Upper lobe of left lung (tissue), 4 donors: Measurements from ENCODE around the gene RACGAP1.

ENCODE experiments used
- EP300 ChIP-seq, 4 donors: sonication (generic); formaldehyde crosslinking; IDR thresholded peaks; one replicate each; pipeline ENCODE4 v1.5.1; 2017; ENCODE audit warnings: antibody characterized with exemption in 4 of 4, control low read depth in 2 of 4
- TF ChIP-seq, protein P1 (sequence below), 6 experiments: fragments of 450-650 bp in 4 of 6; fragments of 200-600 bp in 2 of 6; sonication (generic) in 2 of 6; IDR thresholded peaks; one replicate each; pipeline ENCODE4 v1.5.1; 2016 to 2019; ENCODE audit warnings: antibody characterized with exemption in 6 of 6

DNA sequence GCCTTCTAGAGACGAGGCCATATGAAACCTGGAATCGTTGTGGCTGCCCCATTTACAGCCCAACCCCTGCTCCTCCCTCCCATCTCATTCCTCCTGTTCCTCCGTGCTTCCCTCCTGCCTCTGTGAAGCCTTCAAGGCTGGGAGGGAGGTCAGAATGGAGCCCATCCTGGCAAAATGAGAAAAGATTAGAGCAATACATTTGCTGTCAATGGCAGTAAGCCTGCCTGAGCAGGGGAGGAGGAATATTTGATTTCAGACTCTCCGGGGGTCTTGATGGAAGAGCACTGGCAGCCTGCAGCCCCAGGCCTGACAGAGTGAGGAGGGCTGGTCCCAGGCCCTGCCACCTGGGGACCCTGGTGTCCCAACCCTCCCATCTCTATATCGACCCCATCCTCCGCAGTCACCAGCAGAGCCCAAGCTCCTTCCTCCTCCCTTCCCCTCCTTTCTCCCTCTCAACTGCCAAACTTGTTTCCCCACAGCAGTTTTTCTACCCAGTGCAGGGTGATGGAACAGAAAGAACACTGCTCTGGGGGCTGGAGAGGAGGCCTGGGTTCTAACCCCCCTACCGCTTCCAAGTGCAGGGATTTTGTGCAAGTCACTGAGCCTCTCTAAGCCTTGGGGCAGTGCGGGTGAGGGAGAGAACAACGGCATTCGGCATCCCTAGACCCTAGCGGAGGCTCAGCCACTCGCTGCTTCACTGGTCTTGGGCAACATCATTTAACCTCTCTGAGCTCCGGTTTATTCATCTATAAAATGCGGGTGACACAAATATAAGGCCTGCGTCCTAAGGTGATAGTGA lies 16.0 kb upstream of the RACGAP1 start:
- TF ChIP-seq, protein P1, sequence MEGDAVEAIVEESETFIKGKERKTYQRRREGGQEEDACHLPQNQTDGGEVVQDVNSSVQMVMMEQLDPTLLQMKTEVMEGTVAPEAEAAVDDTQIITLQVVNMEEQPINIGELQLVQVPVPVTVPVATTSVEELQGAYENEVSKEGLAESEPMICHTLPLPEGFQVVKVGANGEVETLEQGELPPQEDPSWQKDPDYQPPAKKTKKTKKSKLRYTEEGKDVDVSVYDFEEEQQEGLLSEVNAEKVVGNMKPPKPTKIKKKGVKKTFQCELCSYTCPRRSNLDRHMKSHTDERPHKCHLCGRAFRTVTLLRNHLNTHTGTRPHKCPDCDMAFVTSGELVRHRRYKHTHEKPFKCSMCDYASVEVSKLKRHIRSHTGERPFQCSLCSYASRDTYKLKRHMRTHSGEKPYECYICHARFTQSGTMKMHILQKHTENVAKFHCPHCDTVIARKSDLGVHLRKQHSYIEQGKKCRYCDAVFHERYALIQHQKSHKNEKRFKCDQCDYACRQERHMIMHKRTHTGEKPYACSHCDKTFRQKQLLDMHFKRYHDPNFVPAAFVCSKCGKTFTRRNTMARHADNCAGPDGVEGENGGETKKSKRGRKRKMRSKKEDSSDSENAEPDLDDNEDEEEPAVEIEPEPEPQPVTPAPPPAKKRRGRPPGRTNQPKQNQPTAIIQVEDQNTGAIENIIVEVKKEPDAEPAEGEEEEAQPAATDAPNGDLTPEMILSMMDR (IDR thresholded peaks at IDR 0.05) = no peak
- TF ChIP-seq EP300 (IDR thresholded peaks at IDR 0.05) = no peak
